Measurements from ENCODE around the gene GABRB2.

DNA sequence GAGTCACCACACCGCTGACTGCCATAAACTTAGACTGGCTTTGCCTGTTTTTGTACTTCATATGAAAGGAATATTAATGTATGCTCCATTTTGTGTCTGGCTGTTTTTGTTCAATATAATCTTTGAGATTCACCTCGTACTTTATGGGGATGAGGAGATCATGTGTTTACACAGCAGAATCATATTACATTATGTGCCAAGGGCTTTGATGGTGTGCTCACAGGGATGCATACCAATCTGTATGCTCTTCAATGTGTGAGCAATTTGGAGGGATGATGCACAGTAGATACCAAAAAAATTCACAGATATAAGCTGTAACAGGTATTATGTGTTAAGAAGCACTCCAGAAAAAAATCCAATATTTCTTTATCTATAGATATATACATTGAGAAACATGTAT lies 113.7 kb downstream of the GABRB2 start:
- TF ChIP-seq POLR2AphosphoS5 (IDR thresholded peaks at IDR 0.05; ENCODE audit: low read depth): no peak
- TF ChIP-seq CTCF (IDR thresholded peaks at IDR 0.05; ENCODE audit: insufficient read depth, low read length): no peak
- TF ChIP-seq REST (IDR thresholded peaks at IDR 0.05; ENCODE audit: insufficient replicate concordance, low read depth): no peak
- no peak for TF ChIP-seq GABPA (IDR thresholded peaks at IDR 0.05; ENCODE audit: low read depth)
- TF ChIP-seq SPI1 (IDR thresholded peaks at IDR 0.05; ENCODE audit: borderline replicate concordance, low read depth): no peak
